Measurements from ENCODE around the gene LIX1. TPM values are rescaled to one million over a fixed set of nuclear protein-coding genes. Genes with fewer than 3 reads are reported as not detected.

The LIX1 gene
- total RNA-seq, 1 donor from 2014 or later: not detected

GRCh38 chr5:97133101-97133500, 9.3 kb downstream of the LIX1 start:
- intact Hi-C loops (cut with DNase I): no loop called here
- Histone ChIP-seq H3K4me1 (no peaks in the 10 kb centered on the region), H3K27me3 (no peaks in the 10 kb centered on the region), H3K9me3 (no peaks in the 10 kb centered on the region), H3K36me3 (no peaks in the 10 kb centered on the region), H3K27ac (no peak overlapping the region), H3K4me3 (no peak overlapping the region)
- DNase-seq (ENCODE audit: low spot score in 2 of 2): no peak
- no peak for TF ChIP-seq CTCF (IDR thresholded peaks at IDR 0.05)

GRCh38 chr5:97131921-97132320, 10.5 kb downstream of the LIX1 start:
- intact Hi-C loops (cut with DNase I): no loop called here

GRCh38 chr5:97131139-97131710, 11.2 kb downstream of the LIX1 start:
- H3K4me3 ChIP-seq: no peak overlapping the region

More at GRCh38 chr5:97131921-97132320, 10.5 kb downstream of the LIX1 start:
- Histone ChIP-seq H3K4me1 (no peaks in the 10 kb centered on the region), H3K4me3 (no peak overlapping the region), H3K36me3 (no peaks in the 10 kb centered on the region), H3K27ac (no peak overlapping the region), H3K27me3 (no peaks in the 10 kb centered on the region), H3K9me3 (no peaks in the 10 kb centered on the region)
- no peak for DNase-seq (ENCODE audit: low spot score in 2 of 2)
- no peak for TF ChIP-seq CTCF (IDR thresholded peaks at IDR 0.05)

DNA sequence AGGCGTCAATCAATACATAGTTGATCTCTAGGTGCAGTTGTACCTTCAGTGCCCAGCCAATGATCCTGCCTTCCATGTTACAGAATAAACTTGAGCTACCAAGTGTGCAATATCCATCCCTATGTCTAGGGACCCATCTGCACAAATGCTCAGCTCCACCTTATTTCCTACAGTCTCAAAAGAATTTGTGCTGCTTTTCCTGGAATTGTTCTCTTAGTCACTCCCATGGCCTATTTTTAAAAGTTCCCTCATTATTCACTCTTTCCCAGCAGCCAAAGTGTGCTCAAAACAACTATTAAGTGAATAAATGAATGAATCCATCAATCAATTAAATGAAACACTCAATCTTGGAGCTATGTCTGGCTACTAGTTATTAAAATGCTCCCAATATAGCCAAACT, 14.7 kb downstream of the LIX1 start:
- TF ChIP-seq CTCF (IDR thresholded peaks at IDR 0.05): no peak
- DNase-seq (ENCODE audit: low spot score in 2 of 2): no peak
- no peaks in the 10 kb centered on the region for H3K27me3 ChIP-seq
- no peak overlapping the region for H3K27ac ChIP-seq
- H3K36me3 ChIP-seq: no peaks in the 10 kb centered on the region
- intact Hi-C loops (cut with DNase I): no loop called here
- H3K4me3 ChIP-seq: no peak overlapping the region
- H3K9me3 ChIP-seq: no peaks in the 10 kb centered on the region
- no peaks in the 10 kb centered on the region for H3K4me1 ChIP-seq

More at GRCh38 chr5:97131139-97131710, 11.2 kb downstream of the LIX1 start:
- no peak for TF ChIP-seq CTCF (IDR thresholded peaks at IDR 0.05)
- Histone ChIP-seq H3K36me3 (no peaks in the 10 kb centered on the region), H3K27me3 (no peaks in the 10 kb centered on the region), H3K9me3 (no peaks in the 10 kb centered on the region), H3K4me1 (no peaks in the 10 kb centered on the region), H3K27ac (no peak overlapping the region)
- intact Hi-C loops (cut with DNase I): no loop called here
- DNase-seq (ENCODE audit: low spot score in 2 of 2): no peak

DNA sequence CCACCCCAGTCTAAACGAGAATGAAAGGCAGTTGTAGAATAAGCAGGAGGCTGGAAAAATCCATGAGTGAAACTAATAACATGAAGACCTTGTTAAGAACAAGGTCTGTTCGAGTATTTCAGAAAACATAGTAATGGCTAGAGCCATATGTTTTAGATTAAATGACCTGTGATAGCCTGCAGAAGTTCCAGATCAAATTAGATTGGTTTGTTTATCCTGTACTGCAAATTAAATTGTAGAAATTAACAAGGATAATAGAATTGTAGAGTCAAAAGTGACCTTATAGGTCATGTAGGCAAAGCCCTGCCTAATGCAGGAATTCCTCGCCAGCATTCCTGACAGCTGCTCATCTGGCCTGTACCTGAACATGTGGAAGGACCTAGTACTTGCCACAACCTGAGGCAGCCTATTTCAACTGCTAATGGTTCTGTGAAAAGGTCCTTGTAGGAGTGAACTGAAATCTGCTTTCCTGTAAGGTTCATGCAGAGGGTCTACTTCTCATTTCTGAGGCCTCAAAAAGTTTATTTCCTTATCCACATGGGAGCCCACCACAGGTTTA, 17.2 kb downstream of the LIX1 start:
- H3K4me1 ChIP-seq: no peaks in the 10 kb centered on the region
- H3K36me3 ChIP-seq: no peaks in the 10 kb centered on the region
- no peak for TF ChIP-seq CTCF (IDR thresholded peaks at IDR 0.05)
- H3K4me3 ChIP-seq: no peak overlapping the region
- H3K27ac ChIP-seq: no peak overlapping the region
- DNase-seq (ENCODE audit: low spot score in 2 of 2): no peak
- no peaks in the 10 kb centered on the region for H3K9me3 ChIP-seq
- intact Hi-C loops (cut with DNase I): no loop called here
- no peaks in the 10 kb centered on the region for H3K27me3 ChIP-seq

Measured in ascending aorta (tissue), 2 donors.